H9 (cell line): ENCODE data around the gene PRDX4. TPM values are rescaled to one million over a fixed set of nuclear protein-coding genes. Genes with fewer than 3 reads are reported as not detected.

Experiments
- DNase-seq: peaks from one replicate; pipeline ENCODE4 v3.0.0-alpha.2; 2017
- H2AFZ ChIP-seq: one replicate; pipeline ENCODE4 v1.6.1; 2013; ENCODE audit warnings: mild to moderate bottlenecking, low read length, control low read depth, moderate library complexity
- H2AK5ac ChIP-seq: 2 replicates; pipeline ENCODE4 v1.6.1; 2013; ENCODE audit warnings: low read length, control low read depth, mixed read lengths; ENCODE audit not compliant: insufficient read length
- H2BK120ac ChIP-seq: one replicate; pipeline ENCODE4 v1.6.1; 2013; ENCODE audit warnings: low read depth, mild to moderate bottlenecking, low read length, control low read depth, inconsistent platforms; ENCODE audit not compliant: poor library complexity, severe bottlenecking
- H2BK12ac ChIP-seq: 2 replicates; pipeline ENCODE4 v1.6.1; 2013; ENCODE audit warnings: low read length, control low read depth, mixed read lengths, low read depth; ENCODE audit not compliant: insufficient read length
- H2BK15ac ChIP-seq: 2 replicates; pipeline ENCODE4 v1.6.1; 2013; ENCODE audit warnings: low read depth, low read length, control low read depth
- H2BK20ac ChIP-seq: one replicate; pipeline ENCODE4 v1.6.1; 2013; ENCODE audit warnings: low read depth, mild to moderate bottlenecking, low read length, control low read depth, inconsistent platforms; ENCODE audit not compliant: poor library complexity, severe bottlenecking
- H2BK5ac ChIP-seq: 2 replicates; pipeline ENCODE4 v1.6.1; 2013; ENCODE audit warnings: low read length, control low read depth, mixed read lengths; ENCODE audit not compliant: insufficient read length
- H3K14ac ChIP-seq: 2 replicates; pipeline ENCODE4 v1.6.1; 2013; ENCODE audit warnings: low read length, control low read depth; ENCODE audit not compliant: insufficient read depth
- H3K18ac ChIP-seq: 2 replicates; pipeline ENCODE4 v1.6.1; 2013; ENCODE audit warnings: low read depth, mild to moderate bottlenecking, mixed read lengths, low read length, control low read depth; ENCODE audit not compliant: insufficient read length
- H3K23ac ChIP-seq: 2 replicates; pipeline ENCODE4 v1.6.1; 2013; ENCODE audit warnings: low read length, control low read depth, mixed read lengths, low read depth; ENCODE audit not compliant: insufficient read length
- H3K23me2 ChIP-seq: 2 replicates; pipeline ENCODE4 v1.6.1; 2013; ENCODE audit warnings: low read depth, mild to moderate bottlenecking, mixed read lengths, low read length, control low read depth; ENCODE audit not compliant: insufficient read length, poor library complexity, severe bottlenecking
- H3K27ac ChIP-seq: 2 replicates; pipeline ENCODE4 v1.5.1; 2013; ENCODE audit warnings: low read length, control low read depth, mixed read lengths, low read depth; ENCODE audit not compliant: insufficient read length
- H3K27me3 ChIP-seq: 2 replicates; pipeline ENCODE4 v1.6.1; 2013; ENCODE audit warnings: low read length, control low read depth, inconsistent platforms; ENCODE audit not compliant: insufficient read depth
- H3K4ac ChIP-seq: 2 replicates; pipeline ENCODE4 v1.6.1; 2013; ENCODE audit warnings: low read depth, mild to moderate bottlenecking, control low read depth, inconsistent platforms, low read length, moderate library complexity
- H3K4me1 ChIP-seq: 2 replicates; pipeline ENCODE4 v1.6.1; 2013; ENCODE audit warnings: low read length, control low read depth, inconsistent platforms; ENCODE audit not compliant: insufficient read depth
- H3K4me2 ChIP-seq: 2 replicates; pipeline ENCODE4 v1.6.1; 2013; ENCODE audit warnings: low read length, control low read depth, mixed read lengths; ENCODE audit not compliant: insufficient read length, insufficient read depth
- H3K56ac ChIP-seq: 2 replicates; pipeline ENCODE4 v1.6.1; 2013; ENCODE audit warnings: low read depth, mild to moderate bottlenecking, mixed read lengths, low read length, control low read depth; ENCODE audit not compliant: insufficient read length
- H3K79me1 ChIP-seq: 2 replicates; pipeline ENCODE4 v1.6.1; 2013; ENCODE audit warnings: low read depth, mild to moderate bottlenecking, moderate library complexity, low read length, control low read depth, inconsistent platforms; ENCODE audit not compliant: insufficient read depth, poor library complexity, severe bottlenecking
- H3K79me2 ChIP-seq: 2 replicates; pipeline ENCODE4 v1.6.1; 2013; ENCODE audit warnings: low read length, control low read depth, inconsistent platforms; ENCODE audit not compliant: insufficient read depth
- H3K9ac ChIP-seq: 2 replicates; pipeline ENCODE4 v1.6.1; 2013; ENCODE audit warnings: low read length, control low read depth, mixed read lengths; ENCODE audit not compliant: insufficient read length; ENCODE audit errors: extremely low read depth
- H3K9me3 ChIP-seq: one replicate; pipeline ENCODE4 v1.6.1; 2013; ENCODE audit warnings: low read depth, low read length, inconsistent platforms; ENCODE audit not compliant: control insufficient read depth
- H3T11ph ChIP-seq: one replicate; pipeline ENCODE4 v1.6.1; 2013; ENCODE audit warnings: mild to moderate bottlenecking, low read length, control low read depth, inconsistent platforms
- H4K20me1 ChIP-seq: one replicate; pipeline ENCODE4 v1.6.1; 2013; ENCODE audit not compliant: control insufficient read depth, insufficient read length, insufficient read depth
- H4K5ac ChIP-seq: 2 replicates; pipeline ENCODE4 v1.6.1; 2013; ENCODE audit warnings: low read depth, mild to moderate bottlenecking, mixed read lengths, low read length, control low read depth; ENCODE audit not compliant: insufficient read length
- H4K8ac ChIP-seq: replicated peaks from 2 replicates; pipeline ENCODE4 v1.6.1; 2013; ENCODE audit warnings: low read length, control low read depth, mixed read lengths, low read depth; ENCODE audit not compliant: insufficient read length
- H4K91ac ChIP-seq: 2 replicates; pipeline ENCODE4 v1.6.1; 2013; ENCODE audit warnings: low read depth, mild to moderate bottlenecking, moderate library complexity, mixed read lengths, low read length, control low read depth; ENCODE audit not compliant: insufficient read length
- H3K27ac Mint-ChIP-seq, 3 experiments: 2 replicates in 2 of 3; 3 replicates in 1 of 3; pipeline ENCODE4 v1.8.0; 2020 to 2021; ENCODE audit warnings: mixed read lengths in 3 of 3, mild to moderate bottlenecking in 1 of 3, moderate library complexity in 1 of 3
- H3K27me3 Mint-ChIP-seq: 2 replicates; pipeline ENCODE4 v1.8.0; 2021; ENCODE audit warnings: low read depth, mild to moderate bottlenecking, moderate library complexity, mixed read lengths
- H3K36me3 Mint-ChIP-seq, 3 experiments: 2 replicates in 2 of 3; 3 replicates in 1 of 3; pipeline ENCODE4 v1.8.0; 2020 to 2021; ENCODE audit warnings: low read depth in 3 of 3, mixed read lengths in 3 of 3; ENCODE audit not compliant: insufficient read depth in 1 of 3
- H3K4me1 Mint-ChIP-seq, 2 experiments: 2 replicates each; pipeline ENCODE4 v1.8.0; 2020; ENCODE audit warnings: mixed read lengths in 2 of 2
- H3K4me3 Mint-ChIP-seq, 2 experiments: 2 replicates in 1 of 2; 3 replicates in 1 of 2; pipeline ENCODE4 v1.8.0; 2020 to 2021; ENCODE audit warnings: mild to moderate bottlenecking in 2 of 2, mixed read lengths in 2 of 2, moderate library complexity in 1 of 2
- H3K9me3 Mint-ChIP-seq, 2 experiments: 2 replicates in 1 of 2; 3 replicates in 1 of 2; pipeline ENCODE4 v1.8.0; 2020; ENCODE audit warnings: mild to moderate bottlenecking in 2 of 2, mixed read lengths in 2 of 2, moderate library complexity in 1 of 2
- WGBS: extraction: QIAGEN DNeasy Blood & Tissue Kit; methylation state at CpG from one replicate; pipeline ENCODE4 v1.1.7; 2013; ENCODE audit warnings: missing lambda C conversion rate, low lambda C conversion rate, mixed read lengths; ENCODE audit not compliant: insufficient read length; ENCODE audit errors: extremely low coverage; 5-methylcytosine and 5-hydroxymethylcytosine counted together
- total RNA-seq: library from RNA; stranded (reverse); gene quantifications from 2 replicates; pipeline ENCODE4 v1.2.1, GENCODE V29; 2021
- TF ChIP-seq, protein P1 (sequence below): fragments of 200-600 bp; sonication (generic); conservative IDR thresholded peaks from 3 replicates; pipeline ENCODE4 v1.8.0; 2021; ENCODE audit warnings: antibody characterized with exemption, mild to moderate bottlenecking

PRDX4 gene
- total RNA-seq, 1 experiment from 2014 or later = 256 TPM

- no peaks in the 10 kb centered on the region for H3K4me1 ChIP-seq
- no peak overlapping the region for H3K56ac ChIP-seq
- H4K8ac ChIP-seq = no peak overlapping the region
- H3K79me2 ChIP-seq = no peaks in the 10 kb centered on the region
- no peak overlapping the region for H2AFZ ChIP-seq
- DNase-seq = no peak
- no peak overlapping the region for H3K27ac ChIP-seq
- no peak overlapping the region for H3K4me3 Mint-ChIP-seq
- TF ChIP-seq, protein P1, sequence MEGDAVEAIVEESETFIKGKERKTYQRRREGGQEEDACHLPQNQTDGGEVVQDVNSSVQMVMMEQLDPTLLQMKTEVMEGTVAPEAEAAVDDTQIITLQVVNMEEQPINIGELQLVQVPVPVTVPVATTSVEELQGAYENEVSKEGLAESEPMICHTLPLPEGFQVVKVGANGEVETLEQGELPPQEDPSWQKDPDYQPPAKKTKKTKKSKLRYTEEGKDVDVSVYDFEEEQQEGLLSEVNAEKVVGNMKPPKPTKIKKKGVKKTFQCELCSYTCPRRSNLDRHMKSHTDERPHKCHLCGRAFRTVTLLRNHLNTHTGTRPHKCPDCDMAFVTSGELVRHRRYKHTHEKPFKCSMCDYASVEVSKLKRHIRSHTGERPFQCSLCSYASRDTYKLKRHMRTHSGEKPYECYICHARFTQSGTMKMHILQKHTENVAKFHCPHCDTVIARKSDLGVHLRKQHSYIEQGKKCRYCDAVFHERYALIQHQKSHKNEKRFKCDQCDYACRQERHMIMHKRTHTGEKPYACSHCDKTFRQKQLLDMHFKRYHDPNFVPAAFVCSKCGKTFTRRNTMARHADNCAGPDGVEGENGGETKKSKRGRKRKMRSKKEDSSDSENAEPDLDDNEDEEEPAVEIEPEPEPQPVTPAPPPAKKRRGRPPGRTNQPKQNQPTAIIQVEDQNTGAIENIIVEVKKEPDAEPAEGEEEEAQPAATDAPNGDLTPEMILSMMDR = no peak
- no peaks in the 10 kb centered on the region for H3K9me3 ChIP-seq
- no peaks in the 10 kb centered on the region for H3K27me3 ChIP-seq
- no peak overlapping the region for H4K5ac ChIP-seq
- H4K20me1 ChIP-seq = no peaks in the 10 kb centered on the region
- no peaks in the 10 kb centered on the region for H3K23me2 ChIP-seq
- no peak overlapping the region for H2BK120ac ChIP-seq
- H3K23ac ChIP-seq = no peak overlapping the region
- no peak overlapping the region for H3K4me2 ChIP-seq
- H3K36me3 Mint-ChIP-seq = no peaks in the 10 kb centered on the region
- H3K9me3 Mint-ChIP-seq = no peaks in the 10 kb centered on the region; a peak in 1 of 5 replicates
- no peak overlapping the region for H3K27ac Mint-ChIP-seq
- no peak overlapping the region for H4K91ac ChIP-seq
- no peak overlapping the region for H2BK5ac ChIP-seq
- H3K14ac ChIP-seq = no peak overlapping the region
- H2BK20ac ChIP-seq = no peak overlapping the region
- no peak overlapping the region for H3K4ac ChIP-seq
- no peak overlapping the region for H2AK5ac ChIP-seq
- peaks cover 0 to 2% of the 10 kb centered on the region in 2 experiments; a peak in 1 of 4 replicates for H3K4me1 Mint-ChIP-seq
- no peaks in the 10 kb centered on the region for H3K27me3 Mint-ChIP-seq
- H3K9ac ChIP-seq = no peak overlapping the region
- no CpG with 5 or more reads among the region's 4 CpGs for WGBS
- H3K18ac ChIP-seq = no peak overlapping the region
- H2BK15ac ChIP-seq = no peak overlapping the region
- H2BK12ac ChIP-seq = no peak overlapping the region
- H3K79me1 ChIP-seq = no peaks in the 10 kb centered on the region
- no peak overlapping the region for H3T11ph ChIP-seq
Measured at GRCh38 chrX:23623797-23624196, 43.5 kb upstream of the PRDX4 start.
